H1 (cell line): ENCODE measurements around the gene TRPV6. TPM values are rescaled to one million over a fixed set of nuclear protein-coding genes. Genes with fewer than 3 reads are reported as not detected.

Source experiments
- CTCF ChIA-PET: fragments of 300-600 bp; sonication (Branson Sonifier 250); formaldehyde crosslinking; loops from one replicate; lab custom pipeline; 2021; ENCODE audit not compliant: partially characterized antibody; lab: Charles Lee
- POLR2A ChIA-PET: fragments of 300-600 bp; sonication (Branson Sonifier 250); formaldehyde crosslinking; loops from one replicate; lab custom pipeline; 2021; ENCODE audit warnings: inconsistent platforms; ENCODE audit not compliant: partially characterized antibody; lab: Charles Lee
- DNase-seq, 2 experiments: peaks; one replicate each; pipeline versions ENCODE4 v3.0.0 to v3.0.0-alpha.2; 2010 to 2022; ENCODE audit warnings: low spot score in 2 of 2, low read depth in 1 of 2, mixed read lengths in 1 of 2
- FAIRE-seq: peaks from 2 replicates; lab custom pipeline; 2011; peaks lifted over from hg19 to GRCh38; lab: Jason Lieb, UNC
- H2AFZ ChIP-seq: 2 replicates; pipeline ENCODE4 v1.8.1; 2012; ENCODE audit warnings: low read length, inconsistent platforms
- H2AK5ac ChIP-seq: 2 replicates; pipeline ENCODE4 v1.6.1; 2013; ENCODE audit warnings: low read depth, low read length
- H2BK120ac ChIP-seq: replicated peaks from 2 replicates; pipeline ENCODE3; 2013; ENCODE audit warnings: low read depth, low read length, inconsistent platforms
- H2BK12ac ChIP-seq: 2 replicates; pipeline ENCODE4 v1.6.1; 2013; ENCODE audit warnings: low read depth, low read length
- H2BK15ac ChIP-seq: 2 replicates; pipeline ENCODE4 v1.6.1; 2013; ENCODE audit warnings: low read length
- H2BK20ac ChIP-seq: 2 replicates; pipeline ENCODE4 v1.6.1; 2013; ENCODE audit warnings: low read length
- H2BK5ac ChIP-seq: 2 replicates; pipeline ENCODE4 v1.6.1; 2013; ENCODE audit warnings: low read depth, low read length
- H3K14ac ChIP-seq: 2 replicates; pipeline ENCODE4 v1.6.1; 2013; ENCODE audit warnings: inconsistent platforms; ENCODE audit not compliant: insufficient read length
- H3K18ac ChIP-seq: 2 replicates; pipeline ENCODE4 v1.6.1; 2013; ENCODE audit warnings: low read length; ENCODE audit errors: extremely low read depth
- H3K23ac ChIP-seq: 2 replicates; pipeline ENCODE4 v1.6.1; 2013; ENCODE audit warnings: inconsistent platforms; ENCODE audit not compliant: insufficient read length
- H3K23me2 ChIP-seq: 2 replicates; pipeline ENCODE4 v1.6.1; 2013; ENCODE audit warnings: low read depth, low read length
- H3K27ac ChIP-seq: 2 replicates; pipeline ENCODE4 v1.6.1; 2011; ENCODE audit warnings: low read depth, low read length, inconsistent platforms
- H3K27me3 ChIP-seq, 4 experiments: replicated peaks in 1 of 4; 1 replicate in 1 of 4; 2 replicates in 3 of 4; pipeline versions ENCODE4 v1.6.1 to v1.8.1; 2011 to 2013; ENCODE audit warnings: low read length in 3 of 4, mild to moderate bottlenecking in 3 of 4, inconsistent platforms in 2 of 4, mixed read lengths in 2 of 4, moderate library complexity in 1 of 4; ENCODE audit not compliant: control insufficient read depth in 3 of 4, insufficient read depth in 3 of 4; ENCODE audit errors: extremely low read depth in 1 of 4
- H3K36me3 ChIP-seq, 4 experiments: 2 replicates each; pipeline versions ENCODE4 v1.6.1 to v1.8.1; 2011 to 2013; ENCODE audit warnings: mild to moderate bottlenecking in 4 of 4, low read length in 3 of 4, moderate library complexity in 2 of 4, control low read depth in 1 of 4, inconsistent platforms in 1 of 4; ENCODE audit not compliant: insufficient read depth in 4 of 4, control insufficient read depth in 2 of 4
- H3K4ac ChIP-seq: replicated peaks from 2 replicates; pipeline ENCODE3; 2013; ENCODE audit warnings: low read length, low read depth, mixed read lengths, inconsistent platforms; ENCODE audit not compliant: insufficient read length
- H3K4me1 ChIP-seq, 4 experiments: replicated peaks in 1 of 4; 1 replicate in 1 of 4; 2 replicates in 3 of 4; pipeline versions ENCODE4 v1.6.1 to v1.8.1; 2011 to 2013; ENCODE audit warnings: low read length in 3 of 4, inconsistent platforms in 2 of 4, mixed read lengths in 1 of 4; ENCODE audit not compliant: insufficient read depth in 4 of 4, control insufficient read depth in 3 of 4
- H3K4me2 ChIP-seq, 2 experiments: 2 replicates each; pipeline versions ENCODE4 v1.6.1 to v1.8.1; 2011 to 2013; ENCODE audit warnings: low read depth in 2 of 2, low read length in 2 of 2, control low read depth in 1 of 2, inconsistent platforms in 1 of 2, mild to moderate bottlenecking in 1 of 2; ENCODE audit not compliant: insufficient read depth in 1 of 2
- H3K4me3 ChIP-seq, 4 experiments: fragments of 200-600, 300-600 bp in 1 of 4; sonication (generic), shearing (Covaris generic), sonication (Bioruptor Twin) in 1 of 4; 2 replicates each; pipeline versions ENCODE4 v1.5.1 to v1.8.1; 2011 to 2016; ENCODE audit warnings: low read length in 4 of 4, low read depth in 3 of 4, control low read depth in 2 of 4, inconsistent platforms in 2 of 4, mild to moderate bottlenecking in 2 of 4, mixed read lengths in 1 of 4, moderate library complexity in 1 of 4; ENCODE audit not compliant: insufficient read depth in 2 of 4; ENCODE audit errors: extremely low read depth in 1 of 4
- H3K56ac ChIP-seq: replicated peaks from 2 replicates; pipeline ENCODE3; 2013; ENCODE audit warnings: low read depth, mild to moderate bottlenecking, mixed read lengths, low read length, inconsistent platforms; ENCODE audit not compliant: insufficient read length
- H3K79me1 ChIP-seq: 2 replicates; pipeline ENCODE4 v1.6.1; 2013; ENCODE audit warnings: low read depth, low read length, control low read depth
- H3K79me2 ChIP-seq, 2 experiments: 2 replicates each; pipeline versions ENCODE4 v1.6.1 to v1.8.1; 2012 to 2013; ENCODE audit warnings: low read length in 2 of 2, mild to moderate bottlenecking in 2 of 2, inconsistent platforms in 1 of 2; ENCODE audit not compliant: insufficient read depth in 2 of 2, control insufficient read depth in 1 of 2
- H3K9ac ChIP-seq, 4 experiments: replicated peaks in 1 of 4; 1 replicate in 1 of 4; 2 replicates in 3 of 4; pipeline versions ENCODE4 v1.6.1 to v1.8.1; 2011 to 2013; ENCODE audit warnings: low read depth in 3 of 4, low read length in 3 of 4, control low read depth in 2 of 4, mild to moderate bottlenecking in 2 of 4, moderate library complexity in 2 of 4, inconsistent platforms in 1 of 4; ENCODE audit errors: extremely low read depth in 1 of 4
- H3K9me3 ChIP-seq, 2 experiments: 2 replicates each; pipeline versions ENCODE4 v1.6.1 to v1.8.1; 2012 to 2013; ENCODE audit warnings: mild to moderate bottlenecking in 2 of 2, moderate library complexity in 2 of 2, control low read depth in 1 of 2, inconsistent platforms in 1 of 2, low read depth in 1 of 2, low read length in 1 of 2, mixed read lengths in 1 of 2; ENCODE audit not compliant: insufficient read depth in 2 of 2
- H4K20me1 ChIP-seq, 2 experiments: replicated peaks in 1 of 2; 2 replicates each; pipeline versions ENCODE3 to v1.8.1; 2011 to 2013; ENCODE audit warnings: inconsistent platforms in 2 of 2, low read length in 2 of 2, mild to moderate bottlenecking in 1 of 2; ENCODE audit not compliant: insufficient read depth in 2 of 2, control insufficient read depth in 1 of 2
- H4K5ac ChIP-seq: 2 replicates; pipeline ENCODE4 v1.6.1; 2013; ENCODE audit warnings: low read length, low read depth, mixed read lengths, inconsistent platforms; ENCODE audit not compliant: insufficient read length
- H4K8ac ChIP-seq: 2 replicates; pipeline ENCODE4 v1.8.0; 2013; ENCODE audit warnings: mild to moderate bottlenecking, moderate library complexity, low read length, inconsistent platforms; ENCODE audit not compliant: insufficient read depth; ENCODE audit errors: extremely low read depth
- H4K91ac ChIP-seq: replicated peaks from 2 replicates; pipeline ENCODE3; 2013; ENCODE audit warnings: low read length, mixed read lengths, inconsistent platforms; ENCODE audit not compliant: insufficient read length
- CBX8 ChIP-seq: fragments of 300-800, 300-1000 bp; sonication (generic); IDR thresholded peaks from 2 replicates; pipeline ENCODE4 v1.7.1; 2016; ENCODE audit warnings: low read depth, low read length, borderline replicate concordance
- CEBPB ChIP-seq: IDR thresholded peaks from 2 replicates; pipeline ENCODE4 v1.6.1; 2012; ENCODE audit warnings: low read depth, low read length
- GABPA ChIP-seq: IDR thresholded peaks from 2 replicates; pipeline ENCODE4 v1.6.1; 2011; ENCODE audit warnings: mild to moderate bottlenecking, low read length, moderate library complexity, borderline replicate concordance; ENCODE audit not compliant: insufficient read depth
- NANOG ChIP-seq: IDR thresholded peaks from 2 replicates; pipeline ENCODE4 v1.6.1; 2011; ENCODE audit warnings: low read length, low read depth, mild to moderate bottlenecking, inconsistent platforms; ENCODE audit not compliant: insufficient read depth, poor library complexity, severe bottlenecking
- PHF8 ChIP-seq: fragments of 200-600 bp; sonication (generic); conservative IDR thresholded peaks from 2 replicates; pipeline ENCODE4 v1.7.1; 2012; ENCODE audit warnings: low read depth, mild to moderate bottlenecking, inconsistent platforms, low read length, moderate library complexity
- POU5F1 ChIP-seq: IDR thresholded peaks from 2 replicates; pipeline ENCODE4 v1.6.1; 2011; ENCODE audit warnings: low read depth, mild to moderate bottlenecking, low read length, moderate library complexity
- SIRT6 ChIP-seq: IDR thresholded peaks from one replicate; pipeline ENCODE4 v1.7.1; 2012; ENCODE audit warnings: low read length, inconsistent platforms
- TCF12 ChIP-seq: IDR thresholded peaks from 2 replicates; pipeline ENCODE4 v1.6.1; 2011; ENCODE audit warnings: low read depth, mild to moderate bottlenecking, low read length
- YY1 ChIP-seq: IDR thresholded peaks from 2 replicates; pipeline ENCODE4 v1.6.1; 2011; ENCODE audit warnings: low read depth, mild to moderate bottlenecking, low read length
- WGBS, 2 experiments: shearing (Covaris generic) in 1 of 2; methylation state at CpG; one replicate each; pipeline versions ENCODE4 v1.1.6 to v1.1.7; 2013 to 2015; ENCODE audit warnings: low lambda C conversion rate in 2 of 2, mixed read lengths in 2 of 2, inconsistent platforms in 1 of 2, low coverage in 1 of 2, missing lambda C conversion rate in 1 of 2; ENCODE audit not compliant: insufficient replicate concordance in 2 of 2, insufficient coverage in 1 of 2, insufficient read length in 1 of 2; ENCODE audit errors: extremely low coverage in 1 of 2, missing lambda C conversion rate in 1 of 2; 5-methylcytosine and 5-hydroxymethylcytosine counted together
- polyA plus RNA-seq, 7 experiments: library from polyadenylated mRNA; depleted of rRNA in 3 of 7; stranded (reverse) in 5 of 7; unstranded in 2 of 7; fragments of >200 nt in 5 of 7; fragments of 200-250 nt in 2 of 7; gene quantifications; 1 replicate in 5 of 7; 2 replicates in 1 of 7; 4 replicates in 1 of 7; pipeline versions ENCODE4 v1.2.1 to v1.2.3, GENCODE V29; 2011 to 2013; ENCODE audit warnings: missing spikeins in 2 of 7, mixed read lengths in 2 of 7
- total RNA-seq: library from RNA; stranded (reverse); fragmentation: NEBNext Ultra II Directional; extraction: Animal tissue kit (Norgen Biotek cat#: 25700); gene quantifications from 2 replicates; pipeline ENCODE4 v1.2.1, GENCODE V29; 2021
- TF ChIP-seq, protein P1 (sequence below): IDR thresholded peaks from 2 replicates; pipeline ENCODE4 v1.6.1; 2012; ENCODE audit warnings: low read length, inconsistent platforms

Gene TRPV6
- total and polyA plus RNA-seq, 2 of the 8 experiments (the other 6 are each of a cell fraction or from before 2014, with no cell fraction given), result 0.52 to 1.1 TPM

DNA sequence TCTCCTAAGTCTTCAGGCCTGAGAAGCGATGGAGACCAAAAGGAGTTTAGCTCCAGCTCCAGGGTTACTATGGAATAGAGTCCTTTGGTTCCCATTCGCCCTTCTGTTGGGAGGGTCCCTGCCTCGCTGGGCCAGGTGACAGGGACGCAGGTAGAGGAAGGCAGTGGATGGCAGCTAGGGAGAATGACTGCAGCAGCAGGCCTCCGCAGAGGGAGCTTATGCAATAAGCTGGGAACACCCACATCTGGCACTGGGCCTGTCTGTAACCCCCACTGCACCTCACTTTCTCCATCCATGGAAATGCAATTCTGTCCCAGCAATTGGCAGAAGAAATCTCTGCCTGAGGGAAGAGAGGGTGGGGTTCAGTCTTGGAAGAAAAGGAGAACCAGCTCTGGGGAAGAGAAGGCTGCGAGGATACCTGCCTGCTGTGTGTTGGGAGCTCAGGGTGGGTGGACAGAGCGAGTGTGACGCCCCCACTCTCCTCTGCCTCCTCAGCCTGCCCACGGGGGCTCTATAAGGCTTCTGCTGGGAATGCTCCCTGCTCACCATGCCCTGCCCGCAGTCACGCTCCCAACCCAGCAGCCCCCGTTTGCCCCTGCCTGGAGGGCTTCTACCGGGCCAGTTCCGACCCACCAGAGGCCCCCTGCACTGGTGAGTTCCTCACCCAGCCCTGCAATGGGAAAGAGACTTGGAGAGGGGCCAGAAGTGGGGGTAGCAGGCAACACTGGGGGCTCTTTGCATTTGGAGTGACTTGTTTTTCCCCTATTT, 20.4 kb downstream of the TRPV6 start:
- CTCF ChIA-PET, result interaction anchor here (0.7 to 13.9 kb wide), 22 partner anchors 10 to 425 kb away, joined by 3 to 107 read pairs (median 8); partner anchors contain the start of gene EPHB6
- TF ChIP-seq SIRT6, result no peak
- no peak for TF ChIP-seq PHF8
- TF ChIP-seq, protein P1, sequence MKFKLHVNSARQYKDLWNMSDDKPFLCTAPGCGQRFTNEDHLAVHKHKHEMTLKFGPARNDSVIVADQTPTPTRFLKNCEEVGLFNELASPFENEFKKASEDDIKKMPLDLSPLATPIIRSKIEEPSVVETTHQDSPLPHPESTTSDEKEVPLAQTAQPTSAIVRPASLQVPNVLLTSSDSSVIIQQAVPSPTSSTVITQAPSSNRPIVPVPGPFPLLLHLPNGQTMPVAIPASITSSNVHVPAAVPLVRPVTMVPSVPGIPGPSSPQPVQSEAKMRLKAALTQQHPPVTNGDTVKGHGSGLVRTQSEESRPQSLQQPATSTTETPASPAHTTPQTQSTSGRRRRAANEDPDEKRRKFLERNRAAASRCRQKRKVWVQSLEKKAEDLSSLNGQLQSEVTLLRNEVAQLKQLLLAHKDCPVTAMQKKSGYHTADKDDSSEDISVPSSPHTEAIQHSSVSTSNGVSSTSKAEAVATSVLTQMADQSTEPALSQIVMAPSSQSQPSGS, result no peak
- no peak for TF ChIP-seq YY1
- TF ChIP-seq GABPA, result no peak
- TF ChIP-seq CBX8, result no peak
- no peak for TF ChIP-seq NANOG
- TF ChIP-seq CEBPB, result no peak
- no peak for TF ChIP-seq TCF12
- no peak for TF ChIP-seq POU5F1

More for the DNA sequence above, 20.4 kb downstream of the TRPV6 start:
- Histone ChIP-seq H2BK20ac (no peak overlapping the region), H3K4me1 (peaks cover 3 to 10% (median 9%) of the 10 kb centered on the region in 4 experiments; a peak in 6 of 7 replicates), H4K20me1 (no peaks in the 10 kb centered on the region), H3K4me2 (no peak overlapping the region), H2BK5ac (no peak overlapping the region), H4K5ac (no peak overlapping the region), H3K27ac (no peak overlapping the region), H3K27me3 (no peaks in the 10 kb centered on the region), H2BK15ac (no peak overlapping the region), H3K56ac (no peak overlapping the region), H3K14ac (no peak overlapping the region), H3K4ac (no peak overlapping the region), H2BK12ac (peak overlapping the region; percentile 50; the same call in 1 of the 2 replicates), H3K36me3 (no peaks in the 10 kb centered on the region), H2BK120ac (no peak overlapping the region), H2AFZ (no peak overlapping the region), H2AK5ac (no peak overlapping the region), H4K91ac (no peak overlapping the region), H3K23me2 (no peaks in the 10 kb centered on the region; the same call in 1 of the 2 replicates), H3K79me1 (no peaks in the 10 kb centered on the region; the same call in 1 of the 2 replicates), H4K8ac (0 out of 2 replicates have a peak overlapping the region, but pooled peaks have one; percentile 35), H3K23ac (no peak overlapping the region), H3K4me3 (no peak overlapping the region), H3K79me2 (no peaks in the 10 kb centered on the region), H3K9ac (no peak overlapping the region), H3K18ac (peak overlapping the region; percentile 71; the same call in 1 of the 2 replicates), H3K9me3 (no peaks in the 10 kb centered on the region)
- DNase-seq (peak in 1 of 2 experiments; percentile 37), FAIRE-seq (no peak)
- 91% methylated on average over 12 of the region's 14 CpGs; no CpG with 5 or more reads in 1 of the 2 experiments for WGBS, 2 experiments
- POLR2A ChIA-PET, result no interaction called here
